Progenitor cell of endocrine pancreas (in vitro differentiated cells): ENCODE results near the gene NEXN. TPM values are rescaled to one million over a fixed set of nuclear protein-coding genes. Genes with fewer than 3 reads are reported as not detected.

ENCODE experiments used
- DNase-seq: peaks from one replicate; pipeline ENCODE4 v3.0.0; 2021; ENCODE audit warnings: low spot score; ENCODE audit not compliant: unreplicated experiment
- H3K27ac Mint-ChIP-seq: 2 replicates; pipeline ENCODE4 v1.8.0; 2021; ENCODE audit warnings: mild to moderate bottlenecking, moderate library complexity, mixed read lengths
- H3K27me3 Mint-ChIP-seq: 2 replicates; pipeline ENCODE4 v1.8.0; 2021; ENCODE audit warnings: mixed read lengths
- H3K36me3 Mint-ChIP-seq: 2 replicates; pipeline ENCODE4 v1.8.0; 2022; ENCODE audit warnings: mixed read lengths; ENCODE audit not compliant: insufficient read depth
- H3K4me1 Mint-ChIP-seq: 2 replicates; pipeline ENCODE4 v1.8.0; 2021; ENCODE audit warnings: low read depth, mixed read lengths
- H3K4me3 Mint-ChIP-seq: 2 replicates; pipeline ENCODE4 v1.8.0; 2021; ENCODE audit warnings: low read depth, mild to moderate bottlenecking, moderate library complexity, mixed read lengths
- H3K9me3 Mint-ChIP-seq: 2 replicates; pipeline ENCODE4 v1.8.0; 2021; ENCODE audit warnings: low read depth, mixed read lengths
- CTCF ChIP-seq: fragments of 200-600 bp; sonication (generic); IDR thresholded peaks from one replicate; pipeline ENCODE4 v1.5.0; 2021; ENCODE audit warnings: antibody characterized with exemption, mild to moderate bottlenecking; ENCODE audit not compliant: unreplicated experiment
- total RNA-seq: library from RNA; stranded (reverse); gene quantifications from 2 replicates; pipeline ENCODE4 v1.2.1, GENCODE V29; 2021

The NEXN gene
- total RNA-seq, 1 donor from 2014 or later = 6.5 TPM

- H3K9me3 Mint-ChIP-seq = no peaks in the 10 kb centered on the region
- no peak for DNase-seq
- no peak overlapping the region for H3K4me3 Mint-ChIP-seq
- H3K4me1 Mint-ChIP-seq = no peaks in the 10 kb centered on the region
- H3K27me3 Mint-ChIP-seq = no peaks in the 10 kb centered on the region
- H3K36me3 Mint-ChIP-seq = peaks cover 32% of the 10 kb centered on the region
- TF ChIP-seq CTCF = peak; percentile 44
- peak overlapping the region; percentile 82 for H3K27ac Mint-ChIP-seq
These were observed 60.5 kb downstream of the NEXN start for GRCh38 chr1:77948841-77949424.

- H3K27ac Mint-ChIP-seq = peak overlapping the region; percentile 33
- TF ChIP-seq CTCF = no peak
- H3K4me3 Mint-ChIP-seq = no peak overlapping the region
- peaks cover 34% of the 10 kb centered on the region for H3K36me3 Mint-ChIP-seq
- no peaks in the 10 kb centered on the region for H3K4me1 Mint-ChIP-seq
- no peaks in the 10 kb centered on the region for H3K27me3 Mint-ChIP-seq
- no peak for DNase-seq
- no peaks in the 10 kb centered on the region for H3K9me3 Mint-ChIP-seq
These were observed 62.4 kb downstream of the NEXN start for GRCh38 chr1:77950873-77951272.

GRCh38 chr1:77951328-77951727, 62.9 kb downstream of the NEXN start:
- no peak for DNase-seq
- no peak for TF ChIP-seq CTCF
- Mint-ChIP-seq H3K27me3 (no peaks in the 10 kb centered on the region), H3K9me3 (no peaks in the 10 kb centered on the region), H3K27ac (peak overlapping the region; percentile 82), H3K4me3 (no peak overlapping the region), H3K4me1 (no peaks in the 10 kb centered on the region), H3K36me3 (peaks cover 34% of the 10 kb centered on the region)

- Mint-ChIP-seq H3K27me3 (no peaks in the 10 kb centered on the region), H3K27ac (no peak overlapping the region), H3K36me3 (peaks cover 32% of the 10 kb centered on the region), H3K4me3 (no peak overlapping the region), H3K4me1 (no peaks in the 10 kb centered on the region), H3K9me3 (no peaks in the 10 kb centered on the region)
- DNase-seq = no peak
- TF ChIP-seq CTCF = no peak
These were observed 65.5 kb downstream of the NEXN start for GRCh38 chr1:77953907-77954306.

GRCh38 chr1:77954521-77954920, 66.1 kb downstream of the NEXN start:
- no peak for TF ChIP-seq CTCF
- no peak for DNase-seq
- no peaks in the 10 kb centered on the region for H3K27me3 Mint-ChIP-seq
- no peak overlapping the region for H3K4me3 Mint-ChIP-seq
- H3K4me1 Mint-ChIP-seq = no peaks in the 10 kb centered on the region
- H3K9me3 Mint-ChIP-seq = no peaks in the 10 kb centered on the region
- peaks cover 33% of the 10 kb centered on the region for H3K36me3 Mint-ChIP-seq
- no peak overlapping the region for H3K27ac Mint-ChIP-seq
